Epithelial cell of esophagus (primary cell): ENCODE results near the gene CERS1.
A peak's percentile ranks its signal among the peaks of the same experiment; 100 is the strongest.

Experiments
- DNase-seq: peaks from one replicate; pipeline ENCODE4 v3.0.0; 2010; ENCODE audit warnings: low read depth
- H3K4me3 ChIP-seq: 2 replicates; pipeline ENCODE4 v1.5.1; 2011; ENCODE audit warnings: mild to moderate bottlenecking, low read length, control low read depth
- CTCF ChIP-seq: IDR thresholded peaks from 2 replicates; pipeline ENCODE4 v1.5.1; 2011; ENCODE audit warnings: low read depth, mild to moderate bottlenecking, low read length, control low read depth, inconsistent platforms; ENCODE audit not compliant: insufficient read depth; ENCODE audit errors: missing control alignments

Gene CERS1

DNA sequence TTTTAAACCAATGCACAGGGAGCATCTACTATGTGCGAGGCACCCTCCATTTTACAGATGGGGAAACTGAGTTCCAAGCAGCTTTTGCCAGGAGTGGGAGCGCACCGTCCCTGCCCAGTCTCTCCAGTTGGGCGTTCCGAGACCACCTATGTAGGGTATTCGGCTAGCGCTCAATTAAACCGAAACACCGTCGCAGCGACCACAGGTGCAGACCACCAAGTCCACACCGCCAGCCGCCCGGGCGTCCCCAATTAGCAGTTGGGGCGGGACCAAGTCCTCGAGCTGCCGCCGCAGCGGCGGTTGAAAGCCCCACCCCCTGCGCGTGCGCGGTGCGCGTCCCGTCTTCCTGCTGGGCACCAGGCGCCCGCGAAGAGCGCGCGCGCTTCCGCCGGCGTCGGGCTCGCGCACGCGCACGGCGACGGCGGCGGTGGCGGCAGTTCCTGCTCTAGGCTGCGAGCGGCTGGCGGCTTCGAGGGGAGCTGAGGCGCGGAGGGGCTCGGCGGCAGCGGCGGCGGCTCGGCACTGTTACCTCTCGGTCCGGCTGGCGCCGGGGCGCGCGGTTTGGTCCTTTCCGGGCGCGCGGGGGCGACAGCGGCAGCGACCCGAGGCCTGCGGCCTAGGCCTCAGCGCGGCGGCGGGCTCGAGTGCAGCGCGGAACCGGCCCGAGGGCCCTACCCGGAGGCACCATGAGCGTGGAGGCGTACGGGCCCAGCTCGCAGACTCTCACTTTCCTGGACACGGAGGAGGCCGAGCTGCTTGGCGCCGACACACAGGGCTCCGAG is 64.2 kb downstream of the CERS1 start, which contains the start of gene UPF1:
TSS of gene UPF1 (plus strand) at position 436 of the 782 bp plus-strand sequence. CDS start at position 687, 251 bp downstream.
- no peak for TF ChIP-seq CTCF
- peak within 1 kb of the TSS; percentile 94 for H3K4me3 ChIP-seq
- peak; percentile 94 for DNase-seq

DNA sequence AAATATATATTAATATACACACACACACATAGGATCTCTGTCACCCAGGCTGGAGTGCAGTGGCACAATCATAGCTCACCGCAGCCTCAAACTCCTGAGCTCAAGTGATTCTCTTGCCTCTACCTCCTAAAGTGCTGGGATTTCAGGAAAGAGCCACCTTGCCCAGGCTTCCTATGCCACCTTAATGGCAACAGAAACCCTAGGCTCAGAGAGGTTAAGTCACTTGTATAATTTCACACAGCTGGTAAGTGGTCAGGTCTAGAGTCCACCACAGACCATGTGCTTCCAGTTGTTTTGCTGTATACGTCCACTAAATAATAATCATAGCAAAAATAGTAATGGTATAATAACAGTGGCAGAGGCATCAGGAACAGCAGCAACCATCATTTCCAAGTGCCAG is 65.5 kb downstream of the CERS1 start:
- no peak for TF ChIP-seq CTCF
- no peak for DNase-seq
- no peak overlapping the region for H3K4me3 ChIP-seq

- no peak overlapping the region for H3K4me3 ChIP-seq
- DNase-seq, result no peak
- no peak for TF ChIP-seq CTCF
Measured at GRCh38 chr19:18828786-18829185, 67.2 kb downstream of the CERS1 start.
